Measurements from ENCODE around the gene SIGMAR1. TPM values are rescaled to one million over a fixed set of nuclear protein-coding genes. Genes with fewer than 3 reads are reported as not detected.

SIGMAR1 gene
- total RNA-seq, 2 donors from 2014 or later = 26.7 to 57.1 TPM

- TF ChIP-seq, protein P1, sequence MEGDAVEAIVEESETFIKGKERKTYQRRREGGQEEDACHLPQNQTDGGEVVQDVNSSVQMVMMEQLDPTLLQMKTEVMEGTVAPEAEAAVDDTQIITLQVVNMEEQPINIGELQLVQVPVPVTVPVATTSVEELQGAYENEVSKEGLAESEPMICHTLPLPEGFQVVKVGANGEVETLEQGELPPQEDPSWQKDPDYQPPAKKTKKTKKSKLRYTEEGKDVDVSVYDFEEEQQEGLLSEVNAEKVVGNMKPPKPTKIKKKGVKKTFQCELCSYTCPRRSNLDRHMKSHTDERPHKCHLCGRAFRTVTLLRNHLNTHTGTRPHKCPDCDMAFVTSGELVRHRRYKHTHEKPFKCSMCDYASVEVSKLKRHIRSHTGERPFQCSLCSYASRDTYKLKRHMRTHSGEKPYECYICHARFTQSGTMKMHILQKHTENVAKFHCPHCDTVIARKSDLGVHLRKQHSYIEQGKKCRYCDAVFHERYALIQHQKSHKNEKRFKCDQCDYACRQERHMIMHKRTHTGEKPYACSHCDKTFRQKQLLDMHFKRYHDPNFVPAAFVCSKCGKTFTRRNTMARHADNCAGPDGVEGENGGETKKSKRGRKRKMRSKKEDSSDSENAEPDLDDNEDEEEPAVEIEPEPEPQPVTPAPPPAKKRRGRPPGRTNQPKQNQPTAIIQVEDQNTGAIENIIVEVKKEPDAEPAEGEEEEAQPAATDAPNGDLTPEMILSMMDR (IDR thresholded peaks at IDR 0.05) = no peak
- no peak for TF ChIP-seq POLR2A (IDR thresholded peaks at IDR 0.05)
- ATAC-seq (no peak), DNase-seq (no peak)
- intact Hi-C loops (cut with DNase I) = no loop called here
- no peaks in the 10 kb centered on the region for H3K27me3 ChIP-seq
- H3K4me3 ChIP-seq = no peak overlapping the region
- H3K27ac ChIP-seq = no peak overlapping the region
- H3K9me3 ChIP-seq = no peaks in the 10 kb centered on the region
- H3K4me1 ChIP-seq = peaks cover 15% of the 10 kb centered on the region
- H3K36me3 ChIP-seq (replicated peaks in 1 of 2; ENCODE audit: insufficient read depth in 1 of 2, low read depth in 2 of 2) = no peaks in the 10 kb centered on the region
Observed at GRCh38 chr9:34663303-34663605, 25.7 kb upstream of the SIGMAR1 start.

DNA sequence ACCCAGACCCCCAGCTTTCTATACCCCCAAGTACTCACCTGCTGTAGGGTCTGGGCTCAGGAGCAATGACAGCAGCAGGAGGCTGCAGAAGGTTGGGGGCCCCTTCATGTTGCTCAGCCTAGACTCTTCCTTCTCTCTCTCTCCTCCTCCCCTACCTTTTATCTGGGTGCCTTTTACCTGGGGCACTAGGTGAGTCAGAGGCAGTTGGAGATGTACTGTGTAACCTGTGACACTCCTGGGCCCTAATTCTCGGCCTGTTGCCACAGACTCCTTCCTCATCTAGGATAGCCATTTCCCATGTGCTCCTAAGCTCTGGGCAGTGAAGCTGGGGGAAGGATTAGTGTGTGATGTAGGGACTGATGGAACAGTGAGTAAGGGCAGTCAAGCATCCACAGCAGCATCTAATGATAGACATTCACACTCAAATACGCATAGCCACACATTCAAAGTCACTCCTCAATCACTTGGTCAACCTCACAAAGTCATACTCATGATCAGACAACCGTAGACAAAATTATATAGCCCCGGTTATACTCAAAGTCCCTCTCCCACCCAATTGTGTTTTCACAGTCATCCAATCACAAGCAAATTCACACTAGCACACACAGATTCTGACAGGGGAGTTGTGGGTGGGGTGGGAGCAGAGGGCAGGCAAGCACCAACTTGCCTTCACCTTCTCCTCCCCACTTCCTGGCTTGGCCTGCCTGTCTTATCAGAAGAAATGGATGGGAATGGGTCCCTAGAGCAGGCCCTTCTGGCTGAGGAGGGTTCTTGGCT is 25.1 kb upstream of the SIGMAR1 start, which contains the start of gene CCL27:
CCL27 (minus strand) TSS at position 132 of the 777 bp plus-strand sequence; CDS start at position 108, 24 bp downstream.
- intact Hi-C loops (cut with DNase I) = no loop called here
- ATAC-seq = no peak
- no peak for DNase-seq
- Histone ChIP-seq H3K4me1 (peaks cover 15% of the 10 kb centered on the region), H3K27me3 (no peaks in the 10 kb centered on the region), H3K36me3 (replicated peaks in 1 of 2; ENCODE audit: insufficient read depth in 1 of 2, low read depth in 2 of 2) (no peaks in the 10 kb centered on the region), H3K27ac (no peak within 1 kb of the TSS), H3K4me3 (no peak within 1 kb of the TSS), H3K9me3 (no peaks in the 10 kb centered on the region)
- TF ChIP-seq, protein P1 (IDR thresholded peaks at IDR 0.05) = no peak
- TF ChIP-seq POLR2A (IDR thresholded peaks at IDR 0.05) = no peak
- 90 to 91% methylated on average over 4 of the region's 4 CpGs for WGBS, 2 donors

DNA sequence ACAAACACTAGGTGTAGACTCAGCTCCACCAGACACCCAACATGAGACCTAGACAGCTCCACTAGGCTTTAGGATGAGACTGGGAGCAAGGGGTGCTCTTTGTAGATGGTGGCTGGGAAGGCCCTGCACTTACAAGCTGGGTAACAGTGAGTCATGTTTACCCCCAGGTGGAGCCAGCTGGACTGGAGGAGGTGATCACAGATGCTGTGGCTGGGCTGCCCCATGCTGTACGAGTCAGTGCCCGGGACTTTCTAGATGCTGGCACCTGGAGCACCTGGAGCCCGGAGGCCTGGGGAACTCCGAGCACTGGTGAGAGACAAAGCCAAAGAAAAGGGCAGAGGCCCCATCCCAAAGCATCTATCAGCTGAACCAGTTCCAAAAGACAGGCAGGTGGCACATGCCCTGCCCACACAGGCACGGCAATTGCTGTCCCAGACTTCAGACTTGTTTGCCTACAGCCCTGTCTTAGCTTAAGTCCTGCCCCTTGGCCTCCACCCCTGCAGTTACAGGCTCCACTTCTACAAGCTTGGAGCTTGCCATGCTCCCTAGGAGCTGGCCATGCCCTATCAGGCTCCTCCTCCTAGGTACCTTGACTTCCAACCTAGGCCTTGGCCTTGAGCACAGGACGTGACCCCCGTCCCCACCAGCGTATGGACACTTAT is 22.1 kb upstream of the SIGMAR1 start:
- no peak for ATAC-seq
- H3K27me3 ChIP-seq = no peaks in the 10 kb centered on the region
- no peaks in the 10 kb centered on the region for H3K9me3 ChIP-seq
- H3K4me3 ChIP-seq = no peak overlapping the region
- peaks cover 12% of the 10 kb centered on the region for H3K4me1 ChIP-seq
- no peak for TF ChIP-seq POLR2A (IDR thresholded peaks at IDR 0.05)
- TF ChIP-seq, protein P1 (IDR thresholded peaks at IDR 0.05) = no peak
- intact Hi-C loops (cut with DNase I) = no loop called here
- H3K36me3 ChIP-seq (replicated peaks in 1 of 2; ENCODE audit: insufficient read depth in 1 of 2, low read depth in 2 of 2) = no peaks in the 10 kb centered on the region
- DNase-seq = peak in 3 of 4 donors; percentile 36 to 84 (median 41)
- no peak overlapping the region for H3K27ac ChIP-seq
- WGBS, 2 donors = 60 to 85% methylated on average over 2 to 8 of the region's 8 CpGs

DNA sequence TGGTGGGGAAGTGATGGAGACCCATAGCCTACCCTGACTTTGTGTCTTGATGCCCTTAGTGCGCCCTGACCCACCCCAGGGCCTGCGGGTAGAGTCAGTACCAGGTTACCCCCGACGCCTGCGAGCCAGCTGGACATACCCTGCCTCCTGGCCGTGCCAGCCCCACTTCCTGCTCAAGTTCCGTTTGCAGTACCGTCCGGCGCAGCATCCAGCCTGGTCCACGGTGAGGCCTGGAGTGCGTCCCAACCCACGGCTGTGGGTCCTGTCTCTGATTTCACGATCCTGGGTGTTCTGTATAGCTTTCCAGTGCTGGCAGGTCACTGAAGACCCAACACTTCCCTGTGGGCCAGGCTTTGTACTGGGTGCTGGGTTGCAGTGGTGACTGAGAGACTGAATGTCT is 20.9 kb upstream of the SIGMAR1 start:
- ATAC-seq (no peak), DNase-seq (no peak)
- no peak overlapping the region for H3K27ac ChIP-seq
- 82 to 88% methylated on average over 10 to 14 of the region's 14 CpGs for WGBS, 2 donors
- no peaks in the 10 kb centered on the region for H3K36me3 ChIP-seq (replicated peaks in 1 of 2; ENCODE audit: insufficient read depth in 1 of 2, low read depth in 2 of 2)
- H3K4me1 ChIP-seq = peaks cover 21% of the 10 kb centered on the region
- H3K9me3 ChIP-seq = no peaks in the 10 kb centered on the region
- intact Hi-C loops (cut with DNase I) = no loop called here
- H3K4me3 ChIP-seq = no peak overlapping the region
- no peaks in the 10 kb centered on the region for H3K27me3 ChIP-seq
- TF ChIP-seq POLR2A (IDR thresholded peaks at IDR 0.05) = no peak
- TF ChIP-seq, protein P1 (IDR thresholded peaks at IDR 0.05) = no peak
